HT-29 (cell line): ENCODE data around the gene OXNAD1. TPM values are rescaled to one million over a fixed set of nuclear protein-coding genes. Genes with fewer than 3 reads are reported as not detected.

ENCODE experiments used
- DNase-seq: peaks from one replicate; pipeline ENCODE4 v3.0.0-alpha.2; 2015; ENCODE audit warnings: low spot score
- total RNA-seq: library from RNA; depleted of rRNA; stranded (reverse); fragments of >200 nt; shearing (Covaris generic); gene quantifications from 2 replicates; pipeline ENCODE4 v1.2.3, GENCODE V29; 2014

Gene OXNAD1
- total RNA-seq, 1 experiment from 2014 or later, result 5.7 TPM

- no peak for DNase-seq
Measured at GRCh38 chr3:16328124-16328523, 63.1 kb downstream of the OXNAD1 start.

GRCh38 chr3:16329036-16329825 is 64.2 kb downstream of the OXNAD1 start:
- DNase-seq, result no peak

DNA sequence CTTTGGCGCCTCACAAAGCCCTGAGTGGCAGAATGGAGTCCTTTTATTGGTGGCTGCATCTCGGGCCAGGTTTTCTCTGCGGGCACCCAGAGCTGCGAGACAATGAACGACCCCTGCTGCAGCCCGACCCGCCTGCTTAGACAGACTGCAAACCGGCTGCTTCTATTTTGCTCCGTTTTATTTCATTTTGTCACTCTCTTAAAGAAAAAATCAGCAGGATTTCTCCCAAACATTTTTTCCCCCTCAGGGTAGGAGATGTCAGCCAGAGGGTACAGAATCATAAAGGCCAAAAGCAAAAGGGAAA is 64.8 kb downstream of the OXNAD1 start:
- no peak for DNase-seq

GRCh38 chr3:16330351-16330750 is 65.3 kb downstream of the OXNAD1 start:
- no peak for DNase-seq

DNA sequence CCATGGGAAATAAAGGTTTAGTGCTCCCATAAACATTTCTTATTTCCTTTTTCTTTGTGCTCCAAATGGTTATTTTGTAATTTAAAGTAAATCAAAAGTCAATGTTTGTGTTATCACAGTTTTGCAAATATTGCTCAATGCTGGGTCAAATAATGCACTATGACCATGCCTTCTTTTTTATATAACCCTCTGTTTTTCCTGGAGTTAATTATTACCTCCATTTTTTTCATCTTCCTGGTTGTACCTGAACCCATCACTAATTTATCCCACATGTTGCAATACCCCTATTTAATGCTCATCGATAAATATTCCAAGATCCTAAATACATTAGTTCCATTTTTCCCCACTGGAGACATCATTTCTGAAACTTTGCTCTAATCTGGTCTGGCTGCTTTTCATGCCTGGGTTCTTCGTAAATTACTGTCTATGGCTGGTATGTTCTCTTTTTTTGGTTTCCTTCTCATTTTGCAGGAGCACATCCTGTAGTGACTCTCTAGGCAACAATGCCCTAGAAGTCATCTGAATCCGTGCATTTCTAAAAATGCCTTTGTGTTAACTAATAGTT is 66.4 kb downstream of the OXNAD1 start:
- DNase-seq, result no peak

DNA sequence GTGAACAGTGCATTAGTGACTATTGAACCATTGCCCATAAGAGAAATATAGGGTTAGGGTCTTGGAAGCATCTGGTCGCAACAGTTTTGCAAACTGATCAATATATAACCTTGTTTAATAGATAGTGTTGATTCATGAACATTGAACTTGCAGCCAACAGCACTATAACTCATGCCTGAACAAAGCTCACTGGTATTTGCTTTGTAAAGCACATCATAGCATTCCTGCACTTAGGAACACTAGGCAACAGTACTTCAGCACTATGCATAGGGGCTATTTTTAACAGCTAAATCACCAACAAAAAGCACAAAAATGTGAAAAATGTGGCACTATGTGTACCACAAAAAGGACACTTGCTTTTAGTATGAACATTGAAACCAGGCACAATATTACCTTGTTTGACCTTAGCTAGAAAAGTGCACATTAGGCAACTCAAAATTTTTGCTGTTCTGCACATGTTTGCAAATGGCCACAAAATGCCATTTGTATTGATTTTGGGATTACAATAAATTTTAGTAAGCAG is 68.0 kb downstream of the OXNAD1 start:
- DNase-seq, result no peak

DNA sequence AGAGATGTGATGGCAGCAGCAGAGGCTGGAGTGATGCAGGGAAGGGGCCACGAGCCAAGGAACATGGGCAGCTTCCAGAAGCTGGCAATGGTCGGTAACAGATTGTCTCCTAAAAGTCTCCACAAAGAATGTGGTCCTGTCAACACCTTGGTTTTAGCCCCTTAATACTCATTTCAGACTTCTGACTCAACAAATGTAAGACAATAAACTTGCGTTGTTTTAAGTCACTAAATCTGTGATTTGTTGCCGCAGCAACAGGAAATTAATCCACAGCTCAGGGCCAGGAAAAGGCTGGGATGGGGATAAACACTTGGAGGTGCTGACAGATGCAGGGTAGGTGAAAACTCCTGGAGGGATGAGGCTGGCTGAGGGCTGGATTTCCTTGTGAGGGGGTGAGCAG is 69.9 kb downstream of the OXNAD1 start:
- no peak for DNase-seq

DNA sequence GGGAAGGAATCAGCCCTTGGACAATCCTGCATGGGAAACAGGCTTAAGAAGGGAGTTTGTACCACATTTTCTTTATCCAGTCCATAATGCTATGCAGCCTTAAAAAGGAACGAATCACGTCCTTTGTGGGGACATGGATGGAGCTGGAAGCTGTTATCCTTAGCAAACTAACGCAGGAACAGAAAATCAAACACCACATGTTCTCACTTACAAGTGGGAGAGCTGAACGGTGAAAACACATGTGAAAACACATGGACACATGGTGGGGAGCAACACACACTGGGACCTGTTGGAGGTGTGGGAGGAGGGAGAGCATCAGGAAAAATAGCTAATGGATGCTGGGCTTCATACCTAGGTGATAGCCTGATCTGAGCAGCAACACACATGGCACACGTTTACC is 70.3 kb downstream of the OXNAD1 start:
- no peak for DNase-seq

DNA sequence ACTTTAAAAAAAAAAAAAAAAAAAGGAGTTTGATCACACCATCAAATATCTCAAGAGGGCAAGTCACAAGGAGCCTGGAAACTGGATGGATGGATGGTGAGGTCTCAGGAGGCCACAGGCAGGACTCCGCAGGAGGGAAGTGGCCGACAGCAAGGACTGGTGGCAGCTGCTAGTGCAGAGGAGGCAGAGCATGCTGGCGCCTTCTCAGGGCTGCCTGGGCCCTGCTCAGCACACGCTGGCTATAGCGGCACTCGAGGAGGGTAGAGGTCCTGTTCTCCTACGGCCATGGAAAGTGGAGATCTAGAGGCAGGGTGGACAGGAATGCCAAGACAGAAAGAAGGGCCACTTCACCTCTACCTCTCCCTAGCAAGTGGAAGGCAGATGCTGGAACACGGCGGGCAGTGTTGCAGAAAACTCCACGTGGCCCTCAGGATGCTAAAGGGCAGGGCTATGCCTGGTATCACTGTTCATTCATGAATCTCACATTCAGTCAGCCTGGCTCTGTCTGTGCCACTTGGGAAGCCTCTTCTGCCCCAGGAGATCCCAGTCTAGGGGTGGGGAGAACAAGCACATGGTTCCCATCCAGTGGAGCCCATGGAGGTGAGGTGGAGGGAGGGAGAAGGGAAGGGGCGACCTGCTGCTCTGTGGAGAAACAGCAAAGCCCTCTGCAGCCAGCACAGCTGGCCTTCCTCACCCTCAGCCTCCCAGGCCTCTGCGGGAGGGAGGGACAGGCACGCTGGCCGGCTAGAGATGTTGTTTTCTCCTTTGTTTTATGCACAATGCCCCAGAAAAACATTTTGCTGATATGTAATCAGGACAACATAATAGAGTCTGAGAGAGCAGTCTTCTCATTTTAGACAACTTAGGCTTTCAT is 71.0 kb downstream of the OXNAD1 start:
- DNase-seq, result no peak

GRCh38 chr3:16336825-16337224 is 71.8 kb downstream of the OXNAD1 start:
- no peak for DNase-seq

- no peak for DNase-seq
Measured at GRCh38 chr3:16337856-16338540, 73.0 kb downstream of the OXNAD1 start.

DNA sequence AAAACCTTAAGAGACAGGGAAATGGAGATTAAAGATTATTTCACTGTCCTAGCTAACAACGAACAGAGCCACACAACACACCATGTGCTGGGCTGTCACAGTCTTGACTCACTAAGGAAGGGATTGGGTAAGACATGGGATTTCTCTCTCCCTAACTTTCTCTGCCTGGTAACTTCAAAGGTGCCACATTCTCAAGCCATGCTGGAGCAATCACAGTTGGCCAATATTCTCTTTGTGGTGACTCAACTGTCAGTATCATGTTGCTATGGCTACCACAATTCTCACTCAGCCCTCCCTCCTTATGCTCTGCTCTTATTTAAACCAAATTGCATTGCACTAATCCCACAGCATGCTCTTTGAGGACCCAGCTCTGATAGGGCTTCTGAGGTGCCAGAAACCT is 74.0 kb downstream of the OXNAD1 start:
- DNase-seq, result no peak

DNA sequence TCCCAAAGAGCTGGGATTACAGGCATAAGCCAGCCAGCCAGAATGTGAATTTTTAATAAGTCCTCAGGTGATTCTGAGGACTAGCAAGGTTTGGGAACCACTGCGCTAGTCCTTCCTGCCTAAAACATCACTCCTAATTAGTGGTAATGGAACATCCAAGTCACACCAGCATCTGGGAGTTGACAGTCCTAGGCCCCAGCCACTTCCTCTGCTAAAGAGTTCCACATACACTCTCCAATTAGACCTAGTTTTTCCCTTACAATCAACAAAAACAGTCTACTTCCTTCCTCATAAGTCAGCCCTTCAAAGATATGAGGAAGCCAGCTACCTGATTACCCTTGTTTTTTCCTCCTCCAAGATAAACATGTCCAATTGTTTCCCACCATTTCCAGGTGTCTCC is 78.1 kb downstream of the OXNAD1 start:
- DNase-seq, result no peak

- no peak for DNase-seq
Measured at GRCh38 chr3:16346413-16347081, 81.5 kb downstream of the OXNAD1 start.

DNA sequence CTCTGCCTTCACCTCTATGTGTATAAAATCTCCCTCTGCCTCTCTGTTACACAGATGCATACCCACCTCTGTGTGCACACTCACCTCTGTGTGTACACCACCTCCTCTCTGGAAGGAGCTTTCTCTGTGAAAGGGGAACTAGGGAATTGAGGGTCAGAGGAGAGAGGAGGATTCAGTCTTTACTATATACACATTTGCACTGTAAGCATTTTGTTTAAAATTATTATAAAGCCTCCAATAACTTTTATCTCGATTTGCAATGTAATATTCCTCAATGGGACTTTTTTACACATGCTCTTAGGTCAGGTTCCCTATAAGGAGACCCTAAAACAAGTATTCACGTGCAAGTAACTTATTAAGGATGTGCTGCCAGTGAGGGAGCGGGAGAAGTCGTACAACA is 82.5 kb downstream of the OXNAD1 start:
- no peak for DNase-seq

- DNase-seq, result no peak
Measured at GRCh38 chr3:16349986-16350596, 85.1 kb downstream of the OXNAD1 start.

DNA sequence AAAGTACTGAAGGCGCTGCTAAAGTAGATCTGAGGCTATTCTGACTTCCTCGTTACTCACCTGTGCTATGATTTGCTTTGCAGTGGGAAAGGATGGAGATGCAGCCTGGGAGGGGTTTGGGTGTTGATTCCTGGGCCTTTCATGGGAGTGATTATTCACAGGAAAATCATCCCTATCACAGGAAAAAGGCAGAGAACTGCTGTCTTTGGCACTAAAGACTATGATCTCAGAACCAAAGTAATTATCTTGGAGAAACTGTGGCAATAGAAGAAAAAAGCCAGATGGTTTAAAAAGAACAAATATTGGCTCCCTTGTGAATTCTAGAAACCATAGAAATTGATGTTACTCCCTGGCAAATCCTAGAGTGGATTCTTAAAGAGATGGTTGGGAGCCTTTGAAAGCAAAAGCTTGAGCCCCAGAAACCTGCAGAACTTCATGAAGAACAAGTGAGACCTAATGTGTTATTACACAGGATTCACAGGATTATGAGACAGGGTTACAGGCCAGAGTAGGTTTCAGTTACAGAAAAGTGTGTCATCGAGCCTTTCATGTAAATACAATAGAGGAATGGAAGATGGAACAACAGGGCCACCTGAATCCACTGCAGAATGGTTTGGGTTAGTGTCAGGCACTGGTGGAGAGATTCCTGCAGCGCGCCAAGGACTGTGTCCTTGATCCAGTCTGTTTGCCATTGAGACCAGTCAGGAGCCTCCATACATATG is 85.7 kb downstream of the OXNAD1 start:
- no peak for DNase-seq

GRCh38 chr3:16352428-16352827 is 87.4 kb downstream of the OXNAD1 start:
- DNase-seq, result no peak

DNA sequence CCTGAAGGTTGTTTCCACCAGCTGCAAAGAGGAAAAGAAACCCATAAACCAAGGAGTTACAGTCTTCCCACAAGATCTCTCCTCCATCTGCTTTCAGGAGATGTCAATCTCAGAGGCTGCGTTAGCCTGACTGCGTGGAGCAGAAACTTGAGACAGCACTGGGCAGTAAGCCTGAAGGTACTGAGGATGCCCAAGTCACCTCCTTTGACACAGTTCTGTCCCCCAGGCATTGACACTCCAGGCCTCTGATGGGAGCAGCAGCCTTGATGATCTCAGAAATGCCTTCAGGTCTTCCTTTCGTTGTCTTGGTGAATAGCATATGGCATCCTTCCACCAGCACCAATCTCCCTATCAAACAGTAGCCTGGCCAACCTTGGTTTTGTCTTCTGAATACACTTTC is 89.3 kb downstream of the OXNAD1 start:
- DNase-seq, result no peak
